GM18520 (cell line): ENCODE data around the gene SUMO3.
"Not testable (repeated sequence)": the region's sequence is repeated elsewhere in the genome, so short reads cannot be mapped to it uniquely, and the experiment has no call there.

Experiments
- ATAC-seq: cut with Tn5 transposase; IDR thresholded peaks from one replicate; pipeline ENCODE4 v1.9.1; 2021; ENCODE audit not compliant: unreplicated experiment

The SUMO3 gene

GRCh38 chr21:44847261-44848056 is 29.6 kb upstream of the SUMO3 start:
- no peak for ATAC-seq

GRCh38 chr21:44846485-44847260 is 28.8 kb upstream of the SUMO3 start:
- ATAC-seq = no peak

- no peak for ATAC-seq
Measured at GRCh38 chr21:44846224-44846484, 28.3 kb upstream of the SUMO3 start.

- no peak for ATAC-seq
Measured at GRCh38 chr21:44845418-44846223, 27.8 kb upstream of the SUMO3 start.

GRCh38 chr21:44844256-44844655 is 26.4 kb upstream of the SUMO3 start:
- no peak for ATAC-seq

- no peak for ATAC-seq
Measured at GRCh38 chr21:44842721-44843445, 25.0 kb upstream of the SUMO3 start.

- no peak for ATAC-seq
Measured at GRCh38 chr21:44842087-44842486, 24.2 kb upstream of the SUMO3 start.

- no peak for ATAC-seq
Measured at GRCh38 chr21:44840771-44841170, 22.9 kb upstream of the SUMO3 start.

GRCh38 chr21:44838951-44839350 is 21.1 kb upstream of the SUMO3 start:
- ATAC-seq = no peak

GRCh38 chr21:44838039-44838895 is 20.4 kb upstream of the SUMO3 start:
- no peak for ATAC-seq

GRCh38 chr21:44837537-44837936 is 19.7 kb upstream of the SUMO3 start:
- no peak for ATAC-seq

GRCh38 chr21:44836666-44837471 is 19.0 kb upstream of the SUMO3 start:
- ATAC-seq = no peak

- ATAC-seq = no peak
Measured at GRCh38 chr21:44836349-44836665, 18.4 kb upstream of the SUMO3 start.

GRCh38 chr21:44835647-44835973 is 17.7 kb upstream of the SUMO3 start:
- no peak for ATAC-seq

GRCh38 chr21:44834951-44835646 is 17.2 kb upstream of the SUMO3 start:
- ATAC-seq = no peak

- no peak for ATAC-seq
Measured at GRCh38 chr21:44834231-44834950, 16.5 kb upstream of the SUMO3 start.

GRCh38 chr21:44833663-44834062 is 15.8 kb upstream of the SUMO3 start:
- no peak for ATAC-seq

GRCh38 chr21:44832516-44833255 is 14.8 kb upstream of the SUMO3 start:
- ATAC-seq = not testable (repeated sequence)
